Calu3 (cell line): ENCODE measurements around the gene PPIB. TPM values are rescaled to one million over a fixed set of nuclear protein-coding genes. Genes with fewer than 3 reads are reported as not detected.

Experiments
- Bru-seq: library from RNA; stranded (reverse); fragments of 400-500 nt; gene quantifications from one replicate; lab custom pipeline; 2021; lab: Mats Ljungman, UMichigan
- BruChase-seq, 2 experiments: library from RNA; stranded (reverse); fragments of 400-500 nt; gene quantifications; one replicate each; lab custom pipeline; 2021; lab: Mats Ljungman, UMichigan
- BruUV-seq: library from RNA; stranded (reverse); fragments of 400-500 nt; replicated peaks from 2 replicates; lab custom pipeline; 2021; lab: Mats Ljungman, UMichigan
- CTCF ChIA-PET: fragments of 300-600 bp; sonication (Branson Sonifier 250); formaldehyde crosslinking; loops from one replicate; lab custom pipeline; 2022; ENCODE audit warnings: antibody characterized with exemption; lab: Charles Lee
- DNase-seq: peaks from one replicate; pipeline ENCODE4 v3.0.0; 2022
- H3K27ac Mint-ChIP-seq: one replicate; pipeline ENCODE4 v1.8.0; 2022; ENCODE audit warnings: mixed read lengths; ENCODE audit not compliant: unreplicated experiment
- H3K27me3 Mint-ChIP-seq: one replicate; pipeline ENCODE4 v1.8.0; 2022; ENCODE audit warnings: mixed read lengths; ENCODE audit not compliant: unreplicated experiment
- H3K36me3 Mint-ChIP-seq: one replicate; pipeline ENCODE4 v1.8.0; 2022; ENCODE audit warnings: mild to moderate bottlenecking, moderate library complexity, mixed read lengths; ENCODE audit not compliant: insufficient read depth, unreplicated experiment
- H3K4me1 Mint-ChIP-seq: one replicate; pipeline ENCODE4 v1.8.0; 2022; ENCODE audit warnings: mild to moderate bottlenecking, low read depth, mixed read lengths; ENCODE audit not compliant: unreplicated experiment
- H3K4me3 Mint-ChIP-seq: one replicate; pipeline ENCODE4 v1.8.0; 2022; ENCODE audit warnings: mild to moderate bottlenecking, low read depth, moderate library complexity, mixed read lengths; ENCODE audit not compliant: unreplicated experiment
- H3K9me3 Mint-ChIP-seq: one replicate; pipeline ENCODE4 v1.8.0; 2022; ENCODE audit warnings: low read depth, mixed read lengths; ENCODE audit not compliant: unreplicated experiment
- intact Hi-C: fragments of 100-400 bp; cut with micrococcal nuclease; formaldehyde crosslinking; loops from one replicate; pipeline ENCODE4 v1.10.0; 2022; ENCODE audit not compliant: unreplicated experiment
- long read RNA-seq: library from polyadenylated mRNA; stranded (forward); transcript quantifications from one replicate; pipeline ENCODE4 v2.0.0, GENCODE V29; 2022
- total RNA-seq: library from RNA; stranded (reverse); gene quantifications from 2 replicates; pipeline ENCODE4 v1.2.3, GENCODE V29; 2022
- TF ChIP-seq, protein P1 (sequence below): fragments of 200-600 bp; IDR thresholded peaks from one replicate; pipeline ENCODE4 v1.8.0; 2022; ENCODE audit warnings: antibody characterized with exemption; ENCODE audit not compliant: unreplicated experiment

The PPIB gene
- total RNA-seq: 682 and 690 TPM in 2 replicates
- Bru-seq, nascent RNA: percentile 95 among the genes with signal in this experiment
- percentile 98 among the genes with signal in this experiment for BruChase-seq, experiment 1, labeled RNA remaining after a 6-hour chase
- percentile 95 among the genes with signal in this experiment for BruChase-seq, experiment 2, labeled RNA remaining after a 2-hour chase
- long read RNA-seq, transcript PPIB-201 (5 exons, 1,081 nt): major isoform, 1,002 of 1,259 reads
- long read RNA-seq, partial matches to known transcripts: 25 of 1,259 reads
- long read RNA-seq, other reads (novel, unspliced or antisense): 232 of 1,259 reads

DNA sequence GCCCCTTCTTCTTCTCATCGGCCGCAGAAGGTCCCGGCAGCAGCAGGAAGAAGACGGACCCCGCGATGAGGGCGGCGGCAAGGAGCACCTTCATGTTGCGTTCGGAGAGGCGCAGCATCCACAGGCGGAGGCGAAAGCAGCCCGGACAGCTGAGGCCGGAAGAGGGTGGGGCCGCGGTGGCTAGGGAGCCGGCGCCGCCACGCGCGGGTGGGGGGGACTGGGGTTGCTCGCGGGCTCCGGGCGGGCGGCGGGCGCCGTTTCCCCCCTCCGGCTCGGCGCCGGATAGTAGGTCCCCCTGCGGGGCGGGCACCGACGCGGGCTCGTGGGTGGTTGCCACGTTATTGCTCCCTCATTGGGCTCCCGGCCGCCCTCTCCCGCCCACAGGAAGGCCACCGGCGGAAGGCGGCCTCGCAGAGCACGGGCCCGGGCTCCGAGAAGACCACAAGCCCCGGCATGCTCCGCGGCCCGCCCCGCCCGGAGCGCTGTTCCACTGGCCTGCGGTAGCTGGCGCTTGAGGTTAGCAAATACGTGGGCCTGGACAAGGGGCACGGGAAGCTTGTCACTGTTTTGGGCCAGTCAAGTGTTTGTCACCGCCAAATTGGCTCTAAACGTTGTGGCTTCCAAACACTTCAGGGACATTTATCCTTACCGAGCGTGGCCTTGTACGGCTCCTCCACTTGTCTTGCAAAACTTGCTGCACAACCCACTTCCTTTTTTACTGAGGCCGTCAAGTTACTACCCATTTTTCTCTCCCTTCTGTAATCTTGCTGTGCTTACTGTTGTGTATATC, at the start of gene PPIB:
Gene PPIB, minus strand, starts transcription at position 154 of the 790 bp plus-strand sequence. Its CDS starts 36 bp downstream, at position 118.
- BruUV-seq: no TSS peak
- Mint-ChIP-seq H3K4me3 (peak within 1 kb of the TSS; percentile 91), H3K9me3 (no peaks in the 10 kb centered on the region), H3K4me1 (peaks cover 36% of the 10 kb centered on the region), H3K36me3 (peaks cover 56% of the 10 kb centered on the region), H3K27me3 (no peaks in the 10 kb centered on the region), H3K27ac (peak within 1 kb of the TSS; percentile 90)
- intact Hi-C loops: no loop called here
- TF ChIP-seq, protein P1, sequence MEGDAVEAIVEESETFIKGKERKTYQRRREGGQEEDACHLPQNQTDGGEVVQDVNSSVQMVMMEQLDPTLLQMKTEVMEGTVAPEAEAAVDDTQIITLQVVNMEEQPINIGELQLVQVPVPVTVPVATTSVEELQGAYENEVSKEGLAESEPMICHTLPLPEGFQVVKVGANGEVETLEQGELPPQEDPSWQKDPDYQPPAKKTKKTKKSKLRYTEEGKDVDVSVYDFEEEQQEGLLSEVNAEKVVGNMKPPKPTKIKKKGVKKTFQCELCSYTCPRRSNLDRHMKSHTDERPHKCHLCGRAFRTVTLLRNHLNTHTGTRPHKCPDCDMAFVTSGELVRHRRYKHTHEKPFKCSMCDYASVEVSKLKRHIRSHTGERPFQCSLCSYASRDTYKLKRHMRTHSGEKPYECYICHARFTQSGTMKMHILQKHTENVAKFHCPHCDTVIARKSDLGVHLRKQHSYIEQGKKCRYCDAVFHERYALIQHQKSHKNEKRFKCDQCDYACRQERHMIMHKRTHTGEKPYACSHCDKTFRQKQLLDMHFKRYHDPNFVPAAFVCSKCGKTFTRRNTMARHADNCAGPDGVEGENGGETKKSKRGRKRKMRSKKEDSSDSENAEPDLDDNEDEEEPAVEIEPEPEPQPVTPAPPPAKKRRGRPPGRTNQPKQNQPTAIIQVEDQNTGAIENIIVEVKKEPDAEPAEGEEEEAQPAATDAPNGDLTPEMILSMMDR: peak; percentile 32
- CTCF ChIA-PET: interaction anchor here (0.5 to 1.6 kb wide), 10 partner anchors 10 to 565 kb away, joined by 3 to 10 read pairs (median 4); partner anchors contain the start of genes CIAO2A, CSNK1G1 and TRIP4
- peak; percentile 99 for DNase-seq

DNA sequence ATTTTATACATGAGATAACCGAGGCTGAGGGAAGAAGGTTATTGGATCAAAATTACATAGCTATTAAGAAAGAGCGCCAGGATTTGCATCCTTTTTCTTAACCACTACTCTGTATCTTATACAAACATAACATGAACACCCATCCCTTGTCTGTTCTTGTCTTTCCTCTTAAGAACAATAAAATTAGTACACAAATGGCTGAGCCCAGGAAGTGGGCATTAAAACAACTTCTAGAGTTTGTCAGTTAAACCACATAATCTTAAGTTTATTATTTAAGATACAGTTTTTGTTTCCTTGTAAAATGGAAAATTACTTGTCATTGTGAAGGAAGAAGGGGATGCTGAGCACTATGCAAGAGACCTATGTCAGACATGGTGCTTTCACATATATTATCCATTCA, 48.9 kb upstream of the PPIB start:
- Mint-ChIP-seq H3K4me3 (no peak overlapping the region), H3K36me3 (no peaks in the 10 kb centered on the region), H3K4me1 (peaks cover 7% of the 10 kb centered on the region), H3K9me3 (no peaks in the 10 kb centered on the region), H3K27ac (no peak overlapping the region), H3K27me3 (no peaks in the 10 kb centered on the region)
- TF ChIP-seq, protein P1: no peak
- intact Hi-C loops: no loop called here
- CTCF ChIA-PET: no interaction called here
- no peak for DNase-seq
- BruUV-seq: no TSS peak

DNA sequence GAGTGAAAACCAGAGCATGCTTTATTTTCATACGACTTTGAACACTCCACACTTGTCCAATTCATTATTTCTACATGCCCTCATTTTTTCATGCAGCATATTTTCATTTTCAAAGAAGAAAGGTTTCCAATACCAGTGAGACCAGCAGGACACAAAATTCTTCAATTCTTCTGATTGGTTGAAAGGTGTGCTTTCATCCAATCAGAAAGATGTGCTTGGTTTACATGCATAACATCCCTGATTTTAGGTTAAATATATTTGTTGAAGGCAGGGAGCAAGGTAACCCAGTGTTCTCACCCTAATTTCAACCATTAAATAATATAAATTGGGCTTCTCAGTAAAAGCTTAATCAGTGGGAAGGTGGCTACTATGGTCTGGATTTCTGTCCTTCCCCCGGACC, 47.5 kb upstream of the PPIB start:
- no peak for DNase-seq
- intact Hi-C loops: no loop called here
- no peaks in the 10 kb centered on the region for H3K36me3 Mint-ChIP-seq
- TF ChIP-seq, protein P1: no peak
- CTCF ChIA-PET: interaction anchor here (0.6 to 1.2 kb wide), 4 partner anchors 48 to 304 kb away, joined by 3 to 5 read pairs (median 3); partner anchors contain the start of genes CSNK1G1 and PPIB
- BruUV-seq: no TSS peak
- no peak overlapping the region for H3K4me3 Mint-ChIP-seq
- H3K27ac Mint-ChIP-seq: no peak overlapping the region
- peaks cover 7% of the 10 kb centered on the region for H3K4me1 Mint-ChIP-seq
- no peaks in the 10 kb centered on the region for H3K9me3 Mint-ChIP-seq
- H3K27me3 Mint-ChIP-seq: no peaks in the 10 kb centered on the region

DNA sequence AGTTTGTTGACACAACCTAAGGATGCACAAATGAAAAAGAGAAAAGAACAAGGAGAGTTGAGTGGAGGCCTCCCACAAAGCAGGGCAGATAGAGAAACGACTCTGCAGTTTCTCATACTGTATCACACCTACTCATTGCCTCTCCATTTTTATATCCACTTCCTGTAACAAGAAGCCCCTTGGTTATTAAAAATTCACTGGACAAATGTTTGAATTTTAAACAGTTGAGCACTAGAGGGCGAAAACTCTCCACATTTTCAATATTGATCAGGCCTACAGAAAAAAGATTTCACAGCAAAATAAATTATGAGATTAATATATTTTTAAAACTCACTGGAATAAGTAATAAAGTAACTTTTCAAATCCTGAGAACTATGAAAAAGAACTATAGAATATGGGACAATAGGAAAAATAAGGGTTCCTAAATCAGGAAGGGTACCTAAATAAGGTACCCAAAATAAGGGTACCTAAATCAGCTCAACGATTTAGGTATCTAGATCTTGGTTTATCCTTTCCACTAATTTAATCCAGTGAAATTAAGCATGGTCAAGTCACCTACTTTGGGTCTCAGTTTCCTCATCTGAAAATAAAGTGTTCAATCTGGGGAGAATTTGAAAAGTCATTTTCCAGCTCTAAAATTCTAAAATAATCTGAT, 47.0 kb upstream of the PPIB start:
- H3K4me1 Mint-ChIP-seq: peaks cover 7% of the 10 kb centered on the region
- no peak overlapping the region for H3K27ac Mint-ChIP-seq
- TF ChIP-seq, protein P1: no peak
- H3K4me3 Mint-ChIP-seq: no peak overlapping the region
- intact Hi-C loops: loop anchor here (1.0 kb wide), 1 partner anchor 146 kb away; the partner anchor contains the start of gene CSNK1G1
- H3K36me3 Mint-ChIP-seq: no peaks in the 10 kb centered on the region
- H3K9me3 Mint-ChIP-seq: no peaks in the 10 kb centered on the region
- H3K27me3 Mint-ChIP-seq: no peaks in the 10 kb centered on the region
- peak; percentile 13 for DNase-seq
- CTCF ChIA-PET: interaction anchor here (0.6 to 1.2 kb wide), 4 partner anchors 47 to 304 kb away, joined by 3 to 5 read pairs (median 3); partner anchors contain the start of genes CSNK1G1 and PPIB
- BruUV-seq: no TSS peak
